Measurements from ENCODE around the gene THBS1.

Gene THBS1

GRCh38 chr15:39580485-39581241 lies at the start of gene THBS1:
Gene THBS1, plus strand, starts transcription at chr15:39581079. Its CDS starts 779 bp downstream, at chr15:39581858.
- Histone ChIP-seq H3K27me3 (replicated peaks; ENCODE audit: control insufficient read depth, insufficient read depth, low read length) (peaks cover 4% of the 10 kb centered on the region), H3K4me3 (replicated peaks; ENCODE audit: low read depth, low read length) (peak within 1 kb of the TSS; percentile 35), H3K36me3 (ENCODE audit: control insufficient read depth, insufficient read depth, low read length) (no peaks in the 10 kb centered on the region)
- no peak for TF ChIP-seq CTCF (IDR thresholded peaks at IDR 0.05; ENCODE audit: insufficient read depth, low read length, poor library complexity, severe bottlenecking)
- DNase-seq (ENCODE audit: extremely low read depth, insufficient read length), result peak; percentile 24

GRCh38 chr15:39534996-39535395 lies 45.9 kb upstream of the THBS1 start:
- no peaks in the 10 kb centered on the region for H3K36me3 ChIP-seq (ENCODE audit: control insufficient read depth, insufficient read depth, low read length)
- no peak for DNase-seq (ENCODE audit: extremely low read depth, insufficient read length)
- no peak overlapping the region for H3K4me3 ChIP-seq (replicated peaks; ENCODE audit: low read depth, low read length)
- no peaks in the 10 kb centered on the region for H3K27me3 ChIP-seq (replicated peaks; ENCODE audit: control insufficient read depth, insufficient read depth, low read length)
- no peak for TF ChIP-seq CTCF (IDR thresholded peaks at IDR 0.05; ENCODE audit: insufficient read depth, low read length, poor library complexity, severe bottlenecking)

- Histone ChIP-seq H3K36me3 (ENCODE audit: control insufficient read depth, insufficient read depth, low read length) (no peaks in the 10 kb centered on the region), H3K27me3 (replicated peaks; ENCODE audit: control insufficient read depth, insufficient read depth, low read length) (no peaks in the 10 kb centered on the region), H3K4me3 (replicated peaks; ENCODE audit: low read depth, low read length) (no peak overlapping the region)
- TF ChIP-seq CTCF (IDR thresholded peaks at IDR 0.05; ENCODE audit: insufficient read depth, low read length, poor library complexity, severe bottlenecking), result no peak
- DNase-seq (ENCODE audit: extremely low read depth, insufficient read length), result no peak
These were observed 45.4 kb upstream of the THBS1 start for GRCh38 chr15:39535466-39535865.

GRCh38 chr15:39538936-39539335 lies 41.9 kb upstream of the THBS1 start:
- Histone ChIP-seq H3K27me3 (replicated peaks; ENCODE audit: control insufficient read depth, insufficient read depth, low read length) (no peaks in the 10 kb centered on the region), H3K4me3 (replicated peaks; ENCODE audit: low read depth, low read length) (no peak overlapping the region), H3K36me3 (ENCODE audit: control insufficient read depth, insufficient read depth, low read length) (no peaks in the 10 kb centered on the region)
- TF ChIP-seq CTCF (IDR thresholded peaks at IDR 0.05; ENCODE audit: insufficient read depth, low read length, poor library complexity, severe bottlenecking), result no peak
- DNase-seq (ENCODE audit: extremely low read depth, insufficient read length), result no peak

GRCh38 chr15:39539466-39539865 lies 41.4 kb upstream of the THBS1 start:
- DNase-seq (ENCODE audit: extremely low read depth, insufficient read length), result no peak
- no peak for TF ChIP-seq CTCF (IDR thresholded peaks at IDR 0.05; ENCODE audit: insufficient read depth, low read length, poor library complexity, severe bottlenecking)
- H3K36me3 ChIP-seq (ENCODE audit: control insufficient read depth, insufficient read depth, low read length), result no peaks in the 10 kb centered on the region
- H3K27me3 ChIP-seq (replicated peaks; ENCODE audit: control insufficient read depth, insufficient read depth, low read length), result no peaks in the 10 kb centered on the region
- H3K4me3 ChIP-seq (replicated peaks; ENCODE audit: low read depth, low read length), result no peak overlapping the region

All from GM06990 (cell line).